ENCODE results near the gene ATP5IF1.

The ATP5IF1 gene

DNA sequence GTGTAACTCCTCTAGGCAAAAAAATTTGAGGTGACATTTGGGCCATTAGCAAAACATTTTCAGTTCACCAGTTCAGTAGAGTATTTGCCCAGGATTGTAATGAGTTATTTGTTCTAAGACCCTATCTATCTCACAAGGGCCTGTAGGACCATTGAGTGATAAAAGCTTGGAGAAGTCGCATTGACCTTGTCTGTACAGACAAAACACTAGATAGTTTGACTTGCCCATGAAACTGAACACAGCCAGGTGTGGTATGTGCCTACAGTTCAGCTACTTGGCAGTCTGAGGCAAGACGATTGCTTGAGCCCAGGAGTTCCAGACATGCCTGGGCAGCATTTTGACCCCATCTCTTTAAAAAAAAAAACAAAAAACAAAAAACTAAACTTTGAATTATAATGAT is 3.1 kb downstream of the ATP5IF1 start:
- DNase-seq: no peak

DNA sequence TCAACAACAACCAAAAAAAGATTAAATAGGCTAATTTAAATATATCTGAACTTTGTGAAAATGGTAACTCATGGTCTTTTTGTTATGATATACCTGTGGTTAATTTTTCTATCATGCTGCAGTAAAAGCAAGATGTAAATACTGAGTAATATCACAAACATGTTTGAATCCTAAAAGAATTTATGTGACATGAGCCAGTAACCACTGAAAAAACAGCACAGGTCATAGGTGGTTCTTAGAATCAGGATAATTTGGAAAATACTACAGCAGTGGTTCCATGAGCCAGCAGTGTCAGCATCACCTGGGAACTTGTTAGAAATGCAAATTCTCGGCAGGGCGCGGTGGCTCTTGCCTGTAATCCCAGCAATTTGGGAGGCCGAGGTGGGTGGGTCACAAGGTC is 4.1 kb downstream of the ATP5IF1 start:
- DNase-seq: no peak

- DNase-seq: no peak
Observed at GRCh38 chr1:28241638-28242241, 5.8 kb downstream of the ATP5IF1 start.

- no peak for DNase-seq
Observed at GRCh38 chr1:28243685-28244311, 7.9 kb downstream of the ATP5IF1 start.

DNA sequence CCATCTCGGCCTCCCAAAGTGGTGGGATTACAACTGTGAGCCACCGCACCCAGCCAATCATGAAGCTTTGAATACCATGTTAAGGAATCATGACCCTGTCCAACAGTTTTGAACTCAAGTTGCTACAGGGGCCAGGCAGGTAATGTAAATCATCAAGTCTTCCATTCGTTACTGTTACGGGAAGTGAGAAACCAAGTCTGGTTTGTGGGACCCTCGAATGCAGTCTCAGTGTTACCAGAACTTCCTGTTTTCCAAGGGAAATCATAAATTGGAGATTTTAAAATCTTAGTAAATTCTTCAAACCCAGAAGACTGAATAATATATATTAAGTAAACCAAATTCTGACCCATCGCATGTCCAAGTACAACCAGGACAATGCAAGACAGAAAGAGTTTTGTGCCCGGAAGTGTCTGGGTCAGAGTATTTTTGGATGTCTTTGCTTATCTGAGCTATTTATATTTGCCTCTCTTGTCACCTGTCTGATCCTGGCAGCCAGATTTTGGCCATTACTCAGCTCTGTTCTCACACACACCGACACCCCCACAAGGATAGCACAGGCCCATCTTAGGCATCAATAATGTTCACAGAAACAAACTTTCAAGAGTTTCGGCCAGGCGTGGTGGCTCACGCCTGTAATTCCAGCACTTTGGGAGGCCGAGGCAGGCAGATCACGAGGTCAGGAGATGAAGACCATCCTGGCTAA is 8.8 kb downstream of the ATP5IF1 start:
- no peak for DNase-seq

- no peak for DNase-seq
Observed at GRCh38 chr1:28246427-28246832, 10.5 kb downstream of the ATP5IF1 start.

GRCh38 chr1:28247612-28248272 is 11.8 kb downstream of the ATP5IF1 start:
- DNase-seq: no peak

- no peak for DNase-seq
Observed at GRCh38 chr1:28248273-28249012, 12.5 kb downstream of the ATP5IF1 start.

- DNase-seq: no peak
Observed at GRCh38 chr1:28249013-28249865, 13.3 kb downstream of the ATP5IF1 start.

DNA sequence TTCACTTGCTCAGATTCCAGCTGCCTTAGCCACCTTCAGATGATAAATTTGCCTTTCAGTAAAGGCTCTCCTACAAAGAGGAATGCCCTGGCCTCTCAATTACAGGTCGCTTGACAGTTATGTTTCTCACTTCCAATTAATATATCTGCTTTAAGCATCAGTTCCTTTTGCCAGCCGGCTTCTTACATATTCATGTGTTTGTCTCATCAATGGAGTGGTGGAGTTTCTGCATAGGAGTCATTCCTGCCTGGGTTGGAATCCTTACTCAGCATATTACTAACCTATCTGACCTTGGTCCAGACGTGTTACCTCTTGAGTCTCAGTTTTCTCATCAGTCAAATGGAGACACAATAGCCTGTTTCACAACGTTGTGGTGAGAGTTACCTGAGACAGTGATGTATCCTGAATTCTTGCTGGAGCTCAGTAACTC is 14.0 kb downstream of the ATP5IF1 start:
- DNase-seq: no peak

DNA sequence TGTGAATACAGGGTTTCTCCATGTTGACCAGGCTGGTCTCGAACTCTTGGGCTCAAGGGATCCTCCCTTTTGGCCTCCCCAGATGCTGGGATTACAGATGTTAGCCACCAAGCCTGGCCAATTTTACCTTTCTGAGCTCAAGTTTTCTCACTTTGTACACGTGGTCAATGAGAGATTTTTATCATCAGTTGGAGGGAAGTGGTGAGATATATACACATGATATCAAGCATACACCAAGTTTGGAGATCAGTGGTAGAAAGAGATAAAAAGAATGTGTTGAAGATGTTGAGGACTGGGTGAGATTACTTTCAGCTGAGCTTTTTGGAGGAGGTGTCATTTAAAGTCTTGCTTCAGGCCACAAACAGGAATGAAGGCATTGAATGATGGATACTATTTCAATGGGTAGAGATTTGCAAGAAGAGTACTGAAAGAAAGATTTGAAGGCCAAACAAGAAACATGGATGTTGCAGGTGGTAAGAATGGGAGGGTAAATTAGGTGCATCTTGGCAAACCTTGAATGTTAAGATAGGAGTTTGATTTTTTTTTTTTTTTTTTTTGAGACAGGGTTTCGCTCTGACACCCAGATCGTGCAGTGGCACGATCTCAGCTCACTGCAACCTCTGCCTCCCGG is 20.4 kb downstream of the ATP5IF1 start:
- DNase-seq: no peak

GRCh38 chr1:28257736-28258135 is 21.8 kb downstream of the ATP5IF1 start:
- DNase-seq: no peak

GRCh38 chr1:28258628-28259251 is 22.8 kb downstream of the ATP5IF1 start:
- no peak for DNase-seq

- peak; percentile 45 for DNase-seq
Observed at GRCh38 chr1:28259252-28259933, 23.5 kb downstream of the ATP5IF1 start, which contains the start of gene SESN2. Gene SESN2, plus strand, starts transcription at chr1:28259518. Its CDS starts 330 bp downstream, at chr1:28259848.

GRCh38 chr1:28259934-28260802 is 24.2 kb downstream of the ATP5IF1 start:
- DNase-seq: no peak

DNA sequence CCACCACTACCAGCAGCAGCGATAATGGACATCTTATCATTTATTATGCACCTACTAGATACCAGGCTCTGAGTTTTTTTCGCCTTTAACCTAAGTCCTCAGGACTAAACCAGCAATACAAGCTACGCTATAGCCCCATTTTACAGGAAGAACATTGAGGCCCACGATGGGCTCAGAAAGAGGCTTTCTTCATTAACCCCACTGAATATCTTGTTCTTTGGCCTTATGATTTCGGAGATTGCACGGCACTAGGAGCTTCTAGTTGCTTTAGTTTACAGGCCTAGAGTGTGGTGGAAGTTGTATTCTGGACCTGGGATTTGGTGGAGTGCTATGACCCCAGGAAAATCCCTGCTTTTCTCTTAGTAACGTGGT is 24.9 kb downstream of the ATP5IF1 start:
- no peak for DNase-seq

DNA sequence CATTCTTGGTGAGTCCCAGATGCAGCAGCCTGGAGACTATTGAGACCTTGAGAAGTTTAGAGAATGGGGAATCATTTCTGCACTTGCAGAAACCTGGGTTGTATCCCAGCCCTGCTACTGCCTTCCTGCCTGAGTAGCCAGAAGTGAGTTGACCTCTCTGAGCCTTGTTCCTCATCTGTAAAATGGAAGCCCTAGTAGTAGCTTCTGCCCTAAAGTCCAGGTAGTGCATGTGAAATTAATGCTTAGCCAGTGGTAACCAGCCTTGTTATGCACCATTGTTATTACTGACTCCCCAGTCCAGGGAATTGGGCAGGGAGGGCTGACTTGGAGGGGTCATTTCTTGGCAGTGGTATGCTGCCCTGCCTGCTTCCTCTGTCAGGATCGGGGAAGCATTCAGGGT is 29.0 kb downstream of the ATP5IF1 start:
- DNase-seq: no peak

- DNase-seq: no peak
Observed at GRCh38 chr1:28265577-28265976, 29.7 kb downstream of the ATP5IF1 start.

DNA sequence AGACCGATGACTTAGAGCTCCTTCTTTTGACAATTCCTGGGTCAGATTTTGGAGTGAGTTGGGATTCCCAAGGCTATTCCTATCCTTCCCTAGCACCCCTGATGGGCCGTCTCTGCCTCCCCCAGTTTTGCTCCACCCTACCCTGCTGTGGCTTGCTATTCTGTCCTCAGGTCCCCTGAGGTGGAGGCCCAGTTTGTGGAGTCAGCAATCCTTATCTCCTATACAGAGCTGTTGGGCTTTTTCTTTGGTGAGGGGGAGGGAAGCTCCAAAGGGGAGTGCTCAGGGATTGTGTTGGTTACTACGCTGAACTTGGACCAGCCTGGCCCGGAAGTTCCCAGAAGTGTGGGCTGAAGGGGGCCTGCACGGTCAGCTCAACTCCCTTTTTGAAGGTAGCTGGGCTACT is 31.0 kb downstream of the ATP5IF1 start:
- DNase-seq: no peak

Measured in cortex of kidney (tissue), 1 donor.